Measurements from ENCODE around the gene KMT2E.

- TF ChIP-seq MAX (IDR thresholded peaks at IDR 0.05; ENCODE audit: low read depth, low read length), result no peak
- TF ChIP-seq POLR2A (IDR thresholded peaks at IDR 0.05; ENCODE audit: extremely low read depth, insufficient read length), result no peak
- no peak for TF ChIP-seq CTCF (IDR thresholded peaks at IDR 0.05; ENCODE audit: low read depth, low read length)
- TF ChIP-seq MYC (IDR thresholded peaks at IDR 0.05; ENCODE audit: low read depth, low read length), result no peak
These were observed 40.8 kb upstream of the KMT2E start for GRCh38 chr7:104973227-104973626.

Measured in NB4 (cell line).